Thyroid gland (tissue), 4 donors: ENCODE results near the gene CEP170.

ENCODE experiments used
- POLR2A ChIP-seq, 2 donors: fragments of 450-650 bp; IDR thresholded peaks; one replicate each; pipeline ENCODE4 v1.6.1; 2017; ENCODE audit warnings: antibody characterized with exemption in 2 of 2, mild to moderate bottlenecking in 2 of 2, moderate library complexity in 1 of 2
- TF ChIP-seq, protein P1 (sequence below), 6 experiments: fragments of 200-600 bp in 3 of 6; fragments of 450-650 bp in 3 of 6; sonication (generic) in 3 of 6; IDR thresholded peaks; one replicate each; pipeline ENCODE4 v1.5.1; 2016 to 2019; ENCODE audit warnings: antibody characterized with exemption in 6 of 6, mild to moderate bottlenecking in 2 of 6, inconsistent platforms in 1 of 6, moderate library complexity in 1 of 6

DNA sequence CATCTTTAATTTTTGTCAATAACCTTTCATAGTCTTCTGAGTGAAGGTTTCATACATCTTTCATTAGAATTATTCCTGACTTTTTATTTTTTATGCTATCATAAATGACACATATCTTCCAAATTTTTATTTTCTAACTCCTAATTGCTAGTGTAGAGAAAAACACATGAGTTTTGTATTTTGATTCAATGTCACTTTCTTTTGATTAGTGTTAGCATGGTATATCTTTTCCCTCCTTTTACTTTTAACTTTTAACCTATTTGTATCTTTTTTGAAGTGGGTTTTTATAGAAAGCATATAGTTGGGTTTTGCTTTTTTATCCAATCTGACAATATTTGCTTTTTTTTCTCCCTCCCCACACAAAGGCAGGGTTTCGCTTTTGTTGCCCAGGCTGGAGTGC, 44.0 kb upstream of the CEP170 start:
- TF ChIP-seq, protein P1, sequence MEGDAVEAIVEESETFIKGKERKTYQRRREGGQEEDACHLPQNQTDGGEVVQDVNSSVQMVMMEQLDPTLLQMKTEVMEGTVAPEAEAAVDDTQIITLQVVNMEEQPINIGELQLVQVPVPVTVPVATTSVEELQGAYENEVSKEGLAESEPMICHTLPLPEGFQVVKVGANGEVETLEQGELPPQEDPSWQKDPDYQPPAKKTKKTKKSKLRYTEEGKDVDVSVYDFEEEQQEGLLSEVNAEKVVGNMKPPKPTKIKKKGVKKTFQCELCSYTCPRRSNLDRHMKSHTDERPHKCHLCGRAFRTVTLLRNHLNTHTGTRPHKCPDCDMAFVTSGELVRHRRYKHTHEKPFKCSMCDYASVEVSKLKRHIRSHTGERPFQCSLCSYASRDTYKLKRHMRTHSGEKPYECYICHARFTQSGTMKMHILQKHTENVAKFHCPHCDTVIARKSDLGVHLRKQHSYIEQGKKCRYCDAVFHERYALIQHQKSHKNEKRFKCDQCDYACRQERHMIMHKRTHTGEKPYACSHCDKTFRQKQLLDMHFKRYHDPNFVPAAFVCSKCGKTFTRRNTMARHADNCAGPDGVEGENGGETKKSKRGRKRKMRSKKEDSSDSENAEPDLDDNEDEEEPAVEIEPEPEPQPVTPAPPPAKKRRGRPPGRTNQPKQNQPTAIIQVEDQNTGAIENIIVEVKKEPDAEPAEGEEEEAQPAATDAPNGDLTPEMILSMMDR (IDR thresholded peaks at IDR 0.05): no peak
- TF ChIP-seq POLR2A (IDR thresholded peaks at IDR 0.05): no peak
